Left ventricle myocardium inferior (tissue), 1 donor: ENCODE measurements around the gene AARS1. TPM values are rescaled to one million over a fixed set of nuclear protein-coding genes. Genes with fewer than 3 reads are reported as not detected.
A peak's percentile ranks its signal among the peaks of the same experiment; 100 is the strongest.
"Not testable (repeated sequence)": the region's sequence is repeated elsewhere in the genome, so short reads cannot be mapped to it uniquely, and the experiment has no call there.

ENCODE experiments used
- DNase-seq: peaks from one replicate; pipeline ENCODE4 v3.0.0-alpha.2; 2020
- H3K27ac ChIP-seq: fragments of 200-600 bp; replicated peaks from 2 replicates; pipeline ENCODE4 v1.8.0; 2021
- H3K27me3 ChIP-seq: fragments of 200-600 bp; 2 replicates; pipeline ENCODE4 v1.8.0; 2021; ENCODE audit warnings: low read depth
- H3K36me3 ChIP-seq: fragments of 200-600 bp; 2 replicates; pipeline ENCODE4 v1.8.0; 2021
- H3K4me1 ChIP-seq: fragments of 200-600 bp; 2 replicates; pipeline ENCODE4 v1.8.0; 2021
- H3K4me3 ChIP-seq: fragments of 200-600 bp; 2 replicates; pipeline ENCODE4 v1.8.0; 2021; ENCODE audit warnings: mild to moderate bottlenecking, moderate library complexity
- H3K9me3 ChIP-seq: fragments of 200-600 bp; replicated peaks from 2 replicates; pipeline ENCODE4 v1.8.0; 2021
- intact Hi-C: fragments of 100-400 bp; cut with micrococcal nuclease; formaldehyde crosslinking; loops from one replicate; pipeline ENCODE4 v1.11.0; 2022
- total RNA-seq: library from RNA; stranded (reverse); fragmentation: NEBNext Ultra II Directional; extraction: Animal tissue kit (Norgen Biotek cat#: 25700); gene quantifications from one replicate; pipeline ENCODE4 v1.2.1, GENCODE V29; 2021
- TF ChIP-seq, protein P1 (sequence below): fragments of 200-600 bp; IDR thresholded peaks from 2 replicates; pipeline ENCODE4 v1.8.0; 2021; ENCODE audit warnings: antibody characterized with exemption, mild to moderate bottlenecking, borderline replicate concordance
- donor health status: DM: no; HTN: yes; CAD: no; lungs with severe emphysema.

Gene AARS1
- total RNA-seq, 1 donor from 2014 or later, result 61.0 TPM

DNA sequence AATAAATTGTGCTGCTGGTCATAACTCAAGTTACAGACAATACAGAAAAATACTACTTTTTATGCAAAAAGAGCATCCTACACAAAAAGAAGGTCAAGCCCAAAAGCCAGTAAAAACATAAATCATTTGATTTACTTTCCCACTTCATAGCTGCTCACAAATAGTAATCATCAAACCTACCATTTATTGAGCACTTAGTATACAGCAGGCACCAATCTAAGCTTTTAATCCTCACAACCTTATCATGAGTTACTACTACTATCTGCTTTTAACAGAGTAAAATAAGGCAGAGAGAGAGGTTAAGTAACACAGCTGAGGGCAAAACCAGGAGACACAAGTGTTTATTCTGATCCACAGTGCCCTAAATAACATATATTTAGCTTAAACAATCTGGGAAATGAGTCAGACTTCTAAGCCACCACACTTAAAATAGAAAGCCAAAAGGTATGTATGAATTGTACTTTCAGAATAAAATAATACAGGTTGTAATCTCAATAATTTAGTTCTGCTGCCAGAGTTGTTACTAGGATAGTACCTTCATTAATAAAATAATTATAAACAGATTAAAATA, 1.7 kb upstream of the AARS1 start:
- no peak for DNase-seq
- H3K36me3 ChIP-seq, result no peaks in the 10 kb centered on the region
- no peaks in the 10 kb centered on the region for H3K9me3 ChIP-seq
- no peak overlapping the region for H3K27ac ChIP-seq
- H3K4me1 ChIP-seq, result peaks cover 25% of the 10 kb centered on the region
- intact Hi-C loops, result no loop called here
- H3K27me3 ChIP-seq, result no peaks in the 10 kb centered on the region
- TF ChIP-seq, protein P1, sequence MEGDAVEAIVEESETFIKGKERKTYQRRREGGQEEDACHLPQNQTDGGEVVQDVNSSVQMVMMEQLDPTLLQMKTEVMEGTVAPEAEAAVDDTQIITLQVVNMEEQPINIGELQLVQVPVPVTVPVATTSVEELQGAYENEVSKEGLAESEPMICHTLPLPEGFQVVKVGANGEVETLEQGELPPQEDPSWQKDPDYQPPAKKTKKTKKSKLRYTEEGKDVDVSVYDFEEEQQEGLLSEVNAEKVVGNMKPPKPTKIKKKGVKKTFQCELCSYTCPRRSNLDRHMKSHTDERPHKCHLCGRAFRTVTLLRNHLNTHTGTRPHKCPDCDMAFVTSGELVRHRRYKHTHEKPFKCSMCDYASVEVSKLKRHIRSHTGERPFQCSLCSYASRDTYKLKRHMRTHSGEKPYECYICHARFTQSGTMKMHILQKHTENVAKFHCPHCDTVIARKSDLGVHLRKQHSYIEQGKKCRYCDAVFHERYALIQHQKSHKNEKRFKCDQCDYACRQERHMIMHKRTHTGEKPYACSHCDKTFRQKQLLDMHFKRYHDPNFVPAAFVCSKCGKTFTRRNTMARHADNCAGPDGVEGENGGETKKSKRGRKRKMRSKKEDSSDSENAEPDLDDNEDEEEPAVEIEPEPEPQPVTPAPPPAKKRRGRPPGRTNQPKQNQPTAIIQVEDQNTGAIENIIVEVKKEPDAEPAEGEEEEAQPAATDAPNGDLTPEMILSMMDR, result no peak
- no peak overlapping the region for H3K4me3 ChIP-seq

DNA sequence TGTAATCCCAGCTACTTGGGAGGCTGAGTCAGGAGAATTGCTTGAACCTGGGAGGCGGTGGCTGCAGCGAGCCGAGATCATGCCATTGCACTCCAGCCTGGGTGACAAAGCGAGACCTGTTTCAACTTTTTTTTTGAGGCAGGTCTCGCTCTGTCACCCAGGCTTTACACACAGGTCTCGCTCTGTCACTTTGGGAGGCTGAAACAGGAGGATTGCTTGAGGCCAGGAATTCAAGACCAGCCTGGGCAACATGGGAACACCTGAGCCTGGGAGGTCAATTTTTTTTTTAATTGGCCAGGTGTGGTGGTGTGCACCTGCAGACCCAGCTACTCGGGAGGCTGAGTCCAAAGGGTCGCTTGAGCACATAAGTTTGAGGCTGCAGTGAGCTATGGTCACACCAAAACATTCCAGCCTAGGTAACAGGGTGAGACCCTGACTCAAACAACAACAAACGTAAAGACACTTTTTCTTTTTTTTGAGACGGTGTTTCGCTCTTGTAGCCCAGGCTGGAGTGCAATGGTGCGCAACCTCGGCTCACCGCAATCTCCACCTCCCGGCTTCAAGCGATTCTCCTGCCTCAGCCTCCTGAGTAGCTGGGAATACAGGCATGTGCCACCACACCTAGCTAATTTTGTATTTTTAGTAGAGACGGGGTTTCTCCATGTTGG, 1.9 kb downstream of the AARS1 start:
- Histone ChIP-seq H3K4me1 (peaks cover 25% of the 10 kb centered on the region), H3K36me3 (peaks cover 35% of the 10 kb centered on the region), H3K4me3 (peak overlapping the region; percentile 94)
- H3K27ac ChIP-seq, intact Hi-C loops, H3K27me3 ChIP-seq, DNase-seq, H3K9me3 ChIP-seq: not testable (repeated sequence)

DNA sequence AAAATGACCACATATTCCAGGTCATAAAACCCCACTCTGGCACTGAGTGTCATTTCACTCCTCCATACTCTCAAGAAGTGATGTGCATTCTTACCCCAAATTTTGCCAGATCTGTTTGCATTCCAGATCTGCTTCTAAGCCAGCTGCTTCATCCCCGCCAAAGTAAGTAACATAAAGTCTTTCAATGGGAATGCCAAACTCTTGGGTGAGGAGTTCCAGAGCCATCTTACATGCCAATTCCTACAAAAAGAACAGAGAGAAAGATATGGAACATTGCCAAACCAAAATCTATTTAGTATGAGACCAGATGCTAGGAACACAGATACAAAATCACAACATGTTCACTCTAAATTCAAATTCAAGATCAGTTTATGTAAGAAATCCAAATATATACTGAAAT, 12.9 kb downstream of the AARS1 start:
- Histone ChIP-seq H3K9me3 (no peaks in the 10 kb centered on the region), H3K36me3 (peaks cover 96% of the 10 kb centered on the region), H3K27me3 (no peaks in the 10 kb centered on the region), H3K4me1 (peaks cover 9% of the 10 kb centered on the region), H3K27ac (no peak overlapping the region), H3K4me3 (no peak overlapping the region)
- DNase-seq, result no peak
- intact Hi-C loops, result no loop called here
- TF ChIP-seq, protein P1, result no peak

DNA sequence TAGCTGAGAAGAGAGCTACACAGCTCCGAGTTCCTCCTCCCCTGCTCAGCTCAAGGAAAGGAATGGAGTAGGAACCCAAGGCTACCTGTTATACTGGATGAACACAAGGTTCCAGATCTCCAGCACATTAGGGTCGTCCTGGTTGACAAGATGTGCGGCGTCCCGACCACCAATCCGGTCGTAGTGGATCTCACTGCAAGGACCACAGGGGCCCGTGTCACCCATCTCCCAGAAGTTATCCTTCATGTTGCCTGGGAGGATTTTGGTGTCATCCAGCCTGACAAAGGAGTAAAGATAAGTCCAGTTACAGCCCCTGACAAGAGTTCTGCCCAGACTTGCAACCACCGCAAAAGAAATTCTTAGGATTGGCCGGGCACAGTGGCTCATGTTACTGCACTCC, 17.6 kb downstream of the AARS1 start:
- H3K27me3 ChIP-seq, result no peaks in the 10 kb centered on the region
- no peak overlapping the region for H3K4me3 ChIP-seq
- H3K36me3 ChIP-seq, result peaks cover 96% of the 10 kb centered on the region
- DNase-seq, result no peak
- no peaks in the 10 kb centered on the region for H3K9me3 ChIP-seq
- TF ChIP-seq, protein P1, result no peak
- intact Hi-C loops, result no loop called here
- peaks cover 8% of the 10 kb centered on the region for H3K4me1 ChIP-seq
- H3K27ac ChIP-seq, result no peak overlapping the region

DNA sequence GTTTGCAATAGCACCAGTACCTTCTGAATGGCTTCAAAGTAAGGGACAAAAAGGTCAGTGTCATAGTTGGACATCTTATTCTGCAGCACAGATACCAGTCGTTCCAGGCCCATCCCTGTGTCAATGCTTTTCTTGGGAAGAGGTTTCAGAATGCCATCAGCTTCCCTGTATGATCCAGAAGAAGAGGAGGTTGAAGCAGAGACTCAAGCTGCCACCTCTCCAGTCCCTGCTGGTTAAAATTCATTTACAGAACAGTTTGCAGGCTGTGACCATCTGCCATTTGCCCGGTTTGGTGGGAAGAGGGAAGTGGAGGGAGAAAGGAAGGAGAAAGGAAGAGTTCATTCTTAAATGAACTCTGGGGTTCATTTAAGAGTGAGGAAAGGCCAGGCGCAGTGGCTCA, 19.1 kb downstream of the AARS1 start:
- Histone ChIP-seq H3K9me3 (no peaks in the 10 kb centered on the region), H3K4me3 (no peak overlapping the region), H3K27me3 (no peaks in the 10 kb centered on the region), H3K36me3 (peaks cover 96% of the 10 kb centered on the region), H3K27ac (no peak overlapping the region), H3K4me1 (no peaks in the 10 kb centered on the region)
- no peak for DNase-seq
- intact Hi-C loops, result no loop called here
- TF ChIP-seq, protein P1, result no peak

DNA sequence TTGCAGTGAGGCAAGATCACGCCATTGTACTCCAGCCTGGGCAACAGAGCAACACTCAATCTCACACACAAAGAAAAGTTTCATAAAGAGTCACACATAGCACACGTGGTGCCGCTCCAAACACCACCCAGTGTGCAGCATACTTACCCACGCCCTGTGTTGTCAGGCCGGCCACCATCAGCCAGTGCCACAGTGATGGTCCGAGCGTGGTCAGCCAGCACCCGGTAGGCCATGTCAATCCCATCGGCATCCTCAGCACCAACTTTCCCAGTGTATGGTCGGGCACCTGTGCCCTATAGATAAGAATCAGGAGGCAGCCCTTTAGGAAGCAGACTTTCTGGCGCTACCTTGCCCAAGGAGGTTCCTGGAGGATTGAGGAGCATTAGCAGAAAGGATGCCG, 19.8 kb downstream of the AARS1 start:
- Histone ChIP-seq H3K9me3 (no peaks in the 10 kb centered on the region), H3K4me1 (no peaks in the 10 kb centered on the region), H3K4me3 (no peak overlapping the region), H3K27me3 (no peaks in the 10 kb centered on the region), H3K36me3 (peaks cover 96% of the 10 kb centered on the region), H3K27ac (no peak overlapping the region)
- TF ChIP-seq, protein P1, result no peak
- no peak for DNase-seq
- intact Hi-C loops, result no loop called here

DNA sequence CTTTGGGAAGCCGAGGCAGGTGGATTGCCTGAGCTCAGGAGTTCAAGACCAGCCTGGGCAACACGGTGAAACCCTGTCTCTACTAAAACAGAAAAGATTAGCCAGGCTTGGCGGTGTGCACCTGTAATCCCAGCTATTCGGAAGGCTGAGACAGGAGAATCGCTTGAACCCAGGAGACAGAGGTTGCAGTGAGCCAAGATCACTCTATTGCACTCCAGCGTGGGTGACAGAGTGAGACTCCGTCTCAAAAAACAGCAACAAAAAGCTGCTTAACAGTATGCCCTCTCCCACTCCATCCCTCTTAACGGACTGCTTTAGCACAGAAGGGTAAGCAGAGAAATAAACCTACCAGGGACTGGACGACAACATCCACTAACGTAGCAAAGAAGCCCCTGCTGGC, 21.4 kb downstream of the AARS1 start:
- intact Hi-C loops, H3K4me1 ChIP-seq, H3K9me3 ChIP-seq, DNase-seq, H3K4me3 ChIP-seq, H3K27ac ChIP-seq, H3K27me3 ChIP-seq: not testable (repeated sequence)
- peaks cover 100% of the 10 kb centered on the region for H3K36me3 ChIP-seq
